Stimulated activated CD4-positive, alpha-beta T cell treated with anti-CD3 and anti-CD28 coated beads, Interleukin-15, amount 100 ng/mL, for 48 hours (primary cell): ENCODE results near the gene CLEC18B.
"Not testable (repeated sequence)": the region's sequence is repeated elsewhere in the genome, so short reads cannot be mapped to it uniquely, and the experiment has no call there.

Experiments
- DNase-seq, 2 donors: peaks; one replicate each; pipeline ENCODE4 v3.0.0-alpha.2; 2020; ENCODE audit warnings: low read depth in 2 of 2

Gene CLEC18B

GRCh38 chr16:74420612-74421481, at the start of gene CLEC18B:
Gene CLEC18B (minus strand): TSS chr16:74421478. CDS start chr16:74421270, 208 bp downstream.
- not testable (repeated sequence) for DNase-seq

- DNase-seq = no peak
Measured at GRCh38 chr16:74469946-74470478, 48.7 kb upstream of the CLEC18B start.

- no peak for DNase-seq
Measured at GRCh38 chr16:74468807-74469525, 47.7 kb upstream of the CLEC18B start.

GRCh38 chr16:74466872-74467271, 45.6 kb upstream of the CLEC18B start:
- no peak for DNase-seq

GRCh38 chr16:74465851-74466685, 44.8 kb upstream of the CLEC18B start:
- no peak for DNase-seq

- DNase-seq = no peak
Measured at GRCh38 chr16:74465281-74465680, 44.0 kb upstream of the CLEC18B start.

- no peak for DNase-seq
Measured at GRCh38 chr16:74463888-74464287, 42.6 kb upstream of the CLEC18B start.

- DNase-seq = no peak
Measured at GRCh38 chr16:74462361-74462760, 41.1 kb upstream of the CLEC18B start.

GRCh38 chr16:74461826-74462225, 40.5 kb upstream of the CLEC18B start:
- no peak for DNase-seq

GRCh38 chr16:74460542-74460941, 39.3 kb upstream of the CLEC18B start:
- DNase-seq = no peak

GRCh38 chr16:74456290-74456625, 35.0 kb upstream of the CLEC18B start:
- DNase-seq = no peak

GRCh38 chr16:74455619-74456289, 34.5 kb upstream of the CLEC18B start:
- no peak for DNase-seq

- no peak for DNase-seq
Measured at GRCh38 chr16:74455213-74455612, 33.9 kb upstream of the CLEC18B start.

GRCh38 chr16:74451951-74452758, 30.9 kb upstream of the CLEC18B start:
- DNase-seq = no peak

- DNase-seq = no peak
Measured at GRCh38 chr16:74450967-74451760, 29.9 kb upstream of the CLEC18B start.

- DNase-seq = no peak
Measured at GRCh38 chr16:74450236-74450635, 29.0 kb upstream of the CLEC18B start.

GRCh38 chr16:74449470-74449869, 28.2 kb upstream of the CLEC18B start:
- DNase-seq = no peak

- DNase-seq = no peak
Measured at GRCh38 chr16:74448990-74449389, 27.7 kb upstream of the CLEC18B start.

- no peak for DNase-seq
Measured at GRCh38 chr16:74447578-74447977, 26.3 kb upstream of the CLEC18B start.

- DNase-seq = no peak
Measured at GRCh38 chr16:74446866-74447265, 25.6 kb upstream of the CLEC18B start.
